Nephron progenitor cell (in vitro differentiated cells): Measurements from ENCODE around the gene PLEKHO1.
"Not testable (repeated sequence)": the region's sequence is repeated elsewhere in the genome, so short reads cannot be mapped to it uniquely, and the experiment has no call there.

Experiments
- DNase-seq: peaks from one replicate; pipeline ENCODE4 v3.0.0; 2021
- H3K27ac Mint-ChIP-seq: 2 replicates; pipeline ENCODE4 v1.8.0; 2021; ENCODE audit warnings: mild to moderate bottlenecking, moderate library complexity, mixed read lengths
- H3K27me3 Mint-ChIP-seq: 2 replicates; pipeline ENCODE4 v1.8.0; 2021; ENCODE audit warnings: mild to moderate bottlenecking, low read depth, mixed read lengths; ENCODE audit not compliant: poor library complexity
- H3K36me3 Mint-ChIP-seq: 2 replicates; pipeline ENCODE4 v1.8.0; 2021; ENCODE audit warnings: low read depth, mixed read lengths
- H3K4me1 Mint-ChIP-seq: 2 replicates; pipeline ENCODE4 v1.8.0; 2021; ENCODE audit warnings: mixed read lengths
- H3K4me3 Mint-ChIP-seq: 2 replicates; pipeline ENCODE4 v1.8.0; 2021; ENCODE audit warnings: mild to moderate bottlenecking, moderate library complexity, mixed read lengths
- H3K9me3 Mint-ChIP-seq: 2 replicates; pipeline ENCODE4 v1.8.0; 2021; ENCODE audit warnings: mild to moderate bottlenecking, moderate library complexity, mixed read lengths
- TF ChIP-seq, protein P1 (sequence below): fragments of 200-600 bp; sonication (generic); IDR thresholded peaks from 2 replicates; pipeline ENCODE4 v1.5.0; 2021; ENCODE audit warnings: antibody characterized with exemption

The PLEKHO1 gene

DNA sequence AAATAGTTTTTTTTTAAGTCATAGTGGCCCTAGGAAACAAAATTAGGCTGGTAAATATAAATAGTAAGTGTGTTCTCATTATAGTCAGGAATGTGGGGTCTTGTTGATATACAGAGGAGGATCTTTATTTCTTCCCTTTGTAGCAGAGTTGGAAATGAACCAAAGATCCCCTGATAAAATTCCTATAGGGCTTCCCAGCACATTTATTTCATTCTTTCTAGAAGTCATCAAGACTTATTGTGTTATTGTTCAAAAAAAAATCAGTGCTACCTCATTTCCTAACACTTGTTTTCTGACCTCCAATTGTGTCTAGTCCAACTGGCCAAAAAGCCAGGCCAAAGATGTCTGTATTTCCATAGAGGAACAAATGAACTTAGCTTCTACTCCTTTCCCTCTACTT, 7.6 kb upstream of the PLEKHO1 start:
- H3K4me1 Mint-ChIP-seq, result peaks cover 21% of the 10 kb centered on the region
- H3K36me3 Mint-ChIP-seq, result peaks cover 8% of the 10 kb centered on the region
- no peak for DNase-seq
- no peak overlapping the region for H3K27ac Mint-ChIP-seq
- H3K4me3 Mint-ChIP-seq, result no peak overlapping the region
- H3K9me3 Mint-ChIP-seq, result no peaks in the 10 kb centered on the region
- TF ChIP-seq, protein P1, sequence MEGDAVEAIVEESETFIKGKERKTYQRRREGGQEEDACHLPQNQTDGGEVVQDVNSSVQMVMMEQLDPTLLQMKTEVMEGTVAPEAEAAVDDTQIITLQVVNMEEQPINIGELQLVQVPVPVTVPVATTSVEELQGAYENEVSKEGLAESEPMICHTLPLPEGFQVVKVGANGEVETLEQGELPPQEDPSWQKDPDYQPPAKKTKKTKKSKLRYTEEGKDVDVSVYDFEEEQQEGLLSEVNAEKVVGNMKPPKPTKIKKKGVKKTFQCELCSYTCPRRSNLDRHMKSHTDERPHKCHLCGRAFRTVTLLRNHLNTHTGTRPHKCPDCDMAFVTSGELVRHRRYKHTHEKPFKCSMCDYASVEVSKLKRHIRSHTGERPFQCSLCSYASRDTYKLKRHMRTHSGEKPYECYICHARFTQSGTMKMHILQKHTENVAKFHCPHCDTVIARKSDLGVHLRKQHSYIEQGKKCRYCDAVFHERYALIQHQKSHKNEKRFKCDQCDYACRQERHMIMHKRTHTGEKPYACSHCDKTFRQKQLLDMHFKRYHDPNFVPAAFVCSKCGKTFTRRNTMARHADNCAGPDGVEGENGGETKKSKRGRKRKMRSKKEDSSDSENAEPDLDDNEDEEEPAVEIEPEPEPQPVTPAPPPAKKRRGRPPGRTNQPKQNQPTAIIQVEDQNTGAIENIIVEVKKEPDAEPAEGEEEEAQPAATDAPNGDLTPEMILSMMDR, result no peak
- peaks cover 2% of the 10 kb centered on the region for H3K27me3 Mint-ChIP-seq

DNA sequence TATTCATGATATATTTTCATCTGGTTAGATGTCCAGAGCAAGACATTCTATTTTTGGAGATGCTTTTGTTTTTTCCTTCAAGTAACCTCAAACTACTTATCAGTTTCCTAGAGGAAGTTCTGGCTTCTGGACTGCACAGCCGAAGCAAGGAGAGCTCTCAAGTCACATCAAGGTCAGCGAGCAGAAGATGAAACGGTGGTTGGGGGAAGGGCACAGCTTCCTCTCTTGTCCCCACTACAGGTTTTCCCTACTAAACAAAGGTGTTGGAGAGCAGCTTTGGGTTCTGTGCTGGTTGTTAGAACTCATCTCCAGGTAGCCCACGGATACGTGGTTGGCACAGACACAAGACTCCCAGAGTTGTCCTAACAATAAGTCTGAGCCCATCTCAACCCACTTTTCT, 5.1 kb upstream of the PLEKHO1 start:
- no peak overlapping the region for H3K4me3 Mint-ChIP-seq
- peaks cover 4% of the 10 kb centered on the region for H3K36me3 Mint-ChIP-seq
- no peaks in the 10 kb centered on the region for H3K9me3 Mint-ChIP-seq
- peaks cover 43% of the 10 kb centered on the region for H3K4me1 Mint-ChIP-seq
- H3K27me3 Mint-ChIP-seq, result peaks cover 2% of the 10 kb centered on the region
- TF ChIP-seq, protein P1, result no peak
- peak overlapping the region; percentile 56 for H3K27ac Mint-ChIP-seq
- no peak for DNase-seq

DNA sequence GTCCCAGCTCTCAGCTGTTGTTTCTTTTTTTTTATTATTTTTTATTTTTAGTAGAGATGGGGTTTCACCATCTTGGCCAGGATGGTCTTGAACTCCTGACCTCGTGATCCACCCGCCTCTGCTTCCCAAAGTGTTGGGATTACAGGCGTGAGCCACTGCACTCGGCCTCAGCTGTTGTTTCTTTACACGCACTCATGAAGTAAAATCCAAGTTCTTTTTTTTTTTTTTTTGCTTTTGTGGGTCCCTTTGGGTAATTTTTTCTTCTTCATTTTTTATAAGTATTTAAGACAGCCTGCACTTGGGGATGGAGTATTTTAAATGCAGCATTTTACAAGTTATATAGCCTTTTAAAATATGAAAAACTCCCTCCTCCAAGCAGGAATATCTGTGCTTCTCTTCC, 3.7 kb upstream of the PLEKHO1 start:
- H3K9me3 Mint-ChIP-seq, H3K4me3 Mint-ChIP-seq, DNase-seq, H3K27ac Mint-ChIP-seq, H3K36me3 Mint-ChIP-seq, H3K27me3 Mint-ChIP-seq: not testable (repeated sequence)
- H3K4me1 Mint-ChIP-seq, result peaks cover 44% of the 10 kb centered on the region

DNA sequence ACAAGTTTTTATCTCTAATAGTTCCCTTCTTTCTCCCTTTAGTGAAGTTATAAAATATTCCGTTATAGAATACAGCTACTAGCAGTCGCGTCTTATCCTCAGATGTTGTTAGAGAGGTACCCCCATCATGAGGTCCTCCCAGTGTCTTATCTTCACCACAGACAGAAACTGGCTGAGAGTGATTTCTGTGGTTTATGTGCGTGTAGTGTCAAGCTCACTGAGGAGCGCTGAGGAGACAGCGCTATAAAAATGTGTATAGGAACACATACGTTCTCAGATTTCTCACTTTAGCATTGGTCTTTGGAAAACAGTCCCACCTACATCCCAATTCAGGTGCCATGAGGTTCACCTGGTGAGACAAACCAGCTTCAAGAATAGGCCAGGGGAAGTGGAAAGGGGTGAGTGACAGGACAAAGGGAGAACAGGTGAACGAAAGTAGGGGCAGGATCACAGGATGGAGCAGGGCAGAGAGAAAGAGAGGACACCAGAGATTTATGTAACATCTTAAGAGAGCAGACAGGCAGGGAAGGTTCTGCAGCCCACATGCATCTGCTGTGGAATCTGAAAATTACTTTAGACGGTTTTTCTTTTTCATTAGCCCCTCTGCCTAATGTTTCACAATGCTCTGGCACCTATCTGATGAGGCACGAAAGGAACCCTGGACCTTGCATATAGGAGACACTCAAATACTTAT, 2.7 kb upstream of the PLEKHO1 start:
- TF ChIP-seq, protein P1, result no peak
- Mint-ChIP-seq H3K27ac (no peak overlapping the region), H3K27me3 (peaks cover 2% of the 10 kb centered on the region), H3K4me3 (peak overlapping the region; percentile 63), H3K36me3 (no peaks in the 10 kb centered on the region), H3K4me1 (peaks cover 54% of the 10 kb centered on the region), H3K9me3 (no peaks in the 10 kb centered on the region)
- no peak for DNase-seq

DNA sequence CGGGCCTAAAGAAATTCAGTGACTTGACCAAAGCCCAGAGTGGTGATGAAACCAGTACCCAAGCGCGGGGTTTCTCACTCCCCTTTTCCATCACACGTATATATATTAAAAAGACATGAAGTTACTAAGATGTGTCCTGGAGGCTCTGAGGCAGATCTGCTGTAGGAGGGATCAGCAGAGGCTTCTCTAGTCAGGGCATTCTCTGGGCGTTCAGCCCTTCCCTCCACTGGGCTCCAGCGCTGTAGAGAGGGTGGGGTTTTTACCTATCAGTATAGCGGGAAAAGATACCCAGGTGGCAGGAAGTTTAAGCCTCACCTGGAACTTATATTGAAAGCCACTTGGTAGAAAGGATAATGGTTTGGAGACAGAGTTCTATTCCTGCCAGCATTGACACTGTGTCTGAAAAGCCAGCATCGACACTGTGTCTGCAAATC, 862 bp upstream of the PLEKHO1 start:
- no peaks in the 10 kb centered on the region for H3K27me3 Mint-ChIP-seq
- no peaks in the 10 kb centered on the region for H3K9me3 Mint-ChIP-seq
- TF ChIP-seq, protein P1, result no peak
- no peak for DNase-seq
- H3K27ac Mint-ChIP-seq, result peak overlapping the region; percentile 95
- peak overlapping the region; percentile 97 for H3K4me3 Mint-ChIP-seq
- H3K4me1 Mint-ChIP-seq, result peaks cover 73% of the 10 kb centered on the region
- H3K36me3 Mint-ChIP-seq, result peaks cover 15% of the 10 kb centered on the region

DNA sequence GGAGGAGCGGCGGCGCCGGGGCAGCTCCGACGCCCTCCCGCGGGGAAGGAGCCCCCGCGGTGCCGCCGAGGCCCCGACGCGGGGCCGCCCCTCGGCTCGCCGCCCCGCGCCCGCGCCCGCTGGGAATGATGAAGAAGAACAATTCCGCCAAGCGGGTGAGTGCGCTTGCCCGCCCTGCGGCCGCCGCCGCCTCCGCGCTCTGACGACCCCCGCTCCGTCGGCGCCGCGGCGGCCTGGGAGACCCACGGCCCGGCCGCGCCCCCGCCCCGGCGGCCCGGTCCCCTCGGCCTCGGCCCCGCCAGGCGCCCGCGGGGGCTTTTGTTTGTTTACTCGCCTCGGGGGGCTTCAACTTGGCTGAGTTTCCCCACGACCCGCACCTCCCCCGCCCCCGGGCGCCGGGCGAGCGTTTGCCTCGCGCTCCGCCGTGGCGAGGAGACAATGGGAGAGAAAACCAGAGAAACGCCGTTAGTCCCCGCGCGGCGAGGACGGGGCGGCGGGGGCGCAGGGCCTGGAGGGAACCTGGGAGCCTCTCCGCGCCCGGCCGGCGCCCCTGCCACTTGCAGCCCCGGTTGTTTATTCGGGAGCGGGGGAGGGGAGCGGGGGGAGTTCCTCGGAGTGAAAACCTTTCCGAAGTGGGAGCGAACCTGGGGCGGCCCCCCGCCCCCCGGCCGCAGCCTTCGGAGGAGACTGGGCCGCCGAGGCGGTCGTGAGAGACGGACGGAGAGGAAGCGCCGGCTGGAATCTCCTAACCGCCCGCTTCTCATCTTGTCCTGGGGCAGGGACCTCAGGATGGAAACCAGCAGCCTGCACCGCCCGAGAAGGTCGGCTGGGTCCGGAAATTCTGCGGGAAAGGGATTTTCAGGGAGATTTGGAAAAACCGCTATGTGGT, 661 bp downstream of the PLEKHO1 start:
- Mint-ChIP-seq H3K27ac (peak overlapping the region; percentile 97), H3K4me1 (peaks cover 77% of the 10 kb centered on the region), H3K36me3 (peaks cover 30% of the 10 kb centered on the region), H3K27me3 (no peaks in the 10 kb centered on the region), H3K4me3 (peak overlapping the region; percentile 97), H3K9me3 (no peaks in the 10 kb centered on the region)
- TF ChIP-seq, protein P1, result no peak
- DNase-seq, result peak; percentile 74
